ENCODE measurements around the gene STK33.

STK33 gene

GRCh38 chr11:8593935-8594909 lies at the start of gene STK33:
Gene STK33, minus strand, starts transcription at chr11:8594228. Its CDS starts 119,323 bp downstream, at chr11:8474905.
- DNase-seq = peak; percentile 19

- peak; percentile 76 for DNase-seq
These were observed 48.3 kb upstream of the STK33 start for GRCh38 chr11:8642196-8642841.

GRCh38 chr11:8641332-8641731 lies 47.3 kb upstream of the STK33 start:
- no peak for DNase-seq

GRCh38 chr11:8640267-8640906 lies 46.4 kb upstream of the STK33 start:
- DNase-seq = no peak

- DNase-seq = no peak
These were observed 45.6 kb upstream of the STK33 start for GRCh38 chr11:8639655-8640054.

GRCh38 chr11:8638300-8638699 lies 44.3 kb upstream of the STK33 start:
- DNase-seq = no peak

- DNase-seq = no peak
These were observed 42.1 kb upstream of the STK33 start for GRCh38 chr11:8636127-8636526.

- no peak for DNase-seq
These were observed 40.5 kb upstream of the STK33 start for GRCh38 chr11:8634498-8634897.

GRCh38 chr11:8631395-8632118 lies 37.5 kb upstream of the STK33 start:
- DNase-seq = no peak

GRCh38 chr11:8624698-8625097 lies 30.7 kb upstream of the STK33 start:
- DNase-seq = no peak

GRCh38 chr11:8621147-8621546 lies 27.1 kb upstream of the STK33 start:
- no peak for DNase-seq

GRCh38 chr11:8617063-8617462 lies 23.0 kb upstream of the STK33 start:
- no peak for DNase-seq

GRCh38 chr11:8615291-8616032 lies 21.4 kb upstream of the STK33 start:
- no peak for DNase-seq

- no peak for DNase-seq
These were observed 20.5 kb upstream of the STK33 start for GRCh38 chr11:8614497-8614896.

- DNase-seq = no peak
These were observed 19.0 kb upstream of the STK33 start for GRCh38 chr11:8613036-8613435.

GRCh38 chr11:8612522-8612921 lies 18.5 kb upstream of the STK33 start:
- DNase-seq = no peak

- DNase-seq = no peak
These were observed 16.6 kb upstream of the STK33 start for GRCh38 chr11:8610532-8611116.

GRCh38 chr11:8608652-8609051 lies 14.6 kb upstream of the STK33 start:
- DNase-seq = no peak

GRCh38 chr11:8605971-8606563 lies 12.0 kb upstream of the STK33 start:
- DNase-seq = no peak

GRCh38 chr11:8604078-8604723 lies 10.2 kb upstream of the STK33 start:
- peak; percentile 7 for DNase-seq

GRCh38 chr11:8603696-8604077 lies 9.7 kb upstream of the STK33 start:
- DNase-seq = no peak
